ENCODE results near the gene MTO1.
A peak's percentile ranks its signal among the peaks of the same experiment; 100 is the strongest.

The MTO1 gene

DNA sequence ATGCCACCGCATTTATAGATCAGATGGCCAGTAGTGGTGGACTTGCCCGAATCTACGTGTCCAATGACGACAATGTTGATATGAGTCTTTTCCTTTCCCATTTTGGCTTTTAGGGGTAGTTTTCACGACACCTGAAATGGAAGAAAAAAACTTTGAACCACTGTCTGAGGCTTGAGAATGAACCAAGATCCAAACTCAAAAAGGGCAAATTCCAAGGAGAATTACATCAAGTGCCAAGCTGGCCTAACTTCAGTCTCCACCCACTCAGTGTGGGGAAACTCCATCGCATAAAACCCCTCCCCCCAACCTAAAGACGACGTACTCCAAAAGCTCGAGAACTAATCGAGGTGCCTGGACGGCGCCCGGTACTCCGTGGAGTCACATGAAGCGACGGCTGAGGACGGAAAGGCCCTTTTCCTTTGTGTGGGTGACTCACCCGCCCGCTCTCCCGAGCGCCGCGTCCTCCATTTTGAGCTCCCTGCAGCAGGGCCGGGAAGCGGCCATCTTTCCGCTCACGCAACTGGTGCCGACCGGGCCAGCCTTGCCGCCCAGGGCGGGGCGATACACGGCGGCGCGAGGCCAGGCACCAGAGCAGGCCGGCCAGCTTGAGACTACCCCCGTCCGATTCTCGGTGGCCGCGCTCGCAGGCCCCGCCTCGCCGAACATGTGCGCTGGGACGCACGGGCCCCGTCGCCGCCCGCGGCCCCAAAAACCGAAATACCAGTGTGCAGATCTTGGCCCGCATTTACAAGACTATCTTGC, 58.6 kb downstream of the MTO1 start:
- H3K27me3 ChIP-seq (ENCODE audit: insufficient read depth, low read length), result no peaks in the 10 kb centered on the region
- no peaks in the 10 kb centered on the region for H3K9me3 ChIP-seq (ENCODE audit: insufficient read depth, low read depth, low read length)
- peak overlapping the region; percentile 98 for H3K27ac ChIP-seq (ENCODE audit: low read length)
- H3K36me3 ChIP-seq (ENCODE audit: insufficient read depth, low read depth, low read length), result peaks cover 56% of the 10 kb centered on the region
- H3K9ac ChIP-seq (ENCODE audit: low read depth, low read length), result peak overlapping the region; percentile 100
- peaks cover 10% of the 10 kb centered on the region; the same call in 1 of the 2 replicates for H3K4me1 ChIP-seq (ENCODE audit: insufficient read depth, low read length)
- peak overlapping the region; percentile 96 for H3K4me3 ChIP-seq (ENCODE audit: low read length)

DNA sequence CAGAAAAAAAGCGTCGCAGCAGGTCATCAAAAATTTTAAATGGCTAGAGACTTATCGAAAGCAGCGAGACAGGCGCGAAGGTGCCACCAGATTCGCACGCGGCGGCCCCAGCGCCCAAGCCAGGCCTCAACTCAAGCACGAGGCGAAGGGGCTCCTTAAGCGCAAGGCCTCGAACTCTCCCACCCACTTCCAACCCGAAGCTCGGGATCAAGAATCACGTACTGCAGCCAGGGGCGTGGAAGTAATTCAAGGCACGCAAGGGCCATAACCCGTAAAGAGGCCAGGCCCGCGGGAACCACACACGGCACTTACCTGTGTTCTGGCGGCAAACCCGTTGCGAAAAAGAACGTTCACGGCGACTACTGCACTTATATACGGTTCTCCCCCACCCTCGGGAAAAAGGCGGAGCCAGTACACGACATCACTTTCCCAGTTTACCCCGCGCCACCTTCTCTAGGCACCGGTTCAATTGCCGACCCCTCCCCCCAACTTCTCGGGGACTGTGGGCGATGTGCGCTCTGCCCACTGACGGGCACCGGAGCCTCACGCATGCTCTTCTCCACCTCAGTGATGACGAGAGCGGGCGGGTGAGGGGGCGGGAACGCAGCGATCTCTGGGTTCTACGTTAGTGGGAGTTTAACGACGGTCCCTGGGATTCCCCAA, 59.3 kb downstream of the MTO1 start, which contains the start of gene EEF1A1:
Gene EEF1A1 (minus strand): TSS at position 345 of the 663 bp plus-strand sequence. CDS start 1,006 bp downstream, outside the sequence.
- Histone ChIP-seq H3K9ac (ENCODE audit: low read depth, low read length) (peak within 1 kb of the TSS; percentile 100), H3K36me3 (ENCODE audit: insufficient read depth, low read depth, low read length) (peaks cover 49% of the 10 kb centered on the region), H3K4me3 (ENCODE audit: low read length) (peak within 1 kb of the TSS; percentile 96), H3K4me1 (ENCODE audit: insufficient read depth, low read length) (peaks cover 10% of the 10 kb centered on the region; the same call in 1 of the 2 replicates), H3K27ac (ENCODE audit: low read length) (peak within 1 kb of the TSS; percentile 98), H3K9me3 (ENCODE audit: insufficient read depth, low read depth, low read length) (no peaks in the 10 kb centered on the region), H3K27me3 (ENCODE audit: insufficient read depth, low read length) (no peaks in the 10 kb centered on the region)

GRCh38 chr6:73521351-73521985, 59.9 kb downstream of the MTO1 start:
- peak overlapping the region; percentile 100 for H3K9ac ChIP-seq (ENCODE audit: low read depth, low read length)
- peaks cover 42% of the 10 kb centered on the region for H3K36me3 ChIP-seq (ENCODE audit: insufficient read depth, low read depth, low read length)
- no peaks in the 10 kb centered on the region for H3K27me3 ChIP-seq (ENCODE audit: insufficient read depth, low read length)
- H3K27ac ChIP-seq (ENCODE audit: low read length), result peak overlapping the region; percentile 83
- H3K9me3 ChIP-seq (ENCODE audit: insufficient read depth, low read depth, low read length), result no peaks in the 10 kb centered on the region
- peaks cover 10% of the 10 kb centered on the region; the same call in 1 of the 2 replicates for H3K4me1 ChIP-seq (ENCODE audit: insufficient read depth, low read length)
- H3K4me3 ChIP-seq (ENCODE audit: low read length), result peak overlapping the region; percentile 96

DNA sequence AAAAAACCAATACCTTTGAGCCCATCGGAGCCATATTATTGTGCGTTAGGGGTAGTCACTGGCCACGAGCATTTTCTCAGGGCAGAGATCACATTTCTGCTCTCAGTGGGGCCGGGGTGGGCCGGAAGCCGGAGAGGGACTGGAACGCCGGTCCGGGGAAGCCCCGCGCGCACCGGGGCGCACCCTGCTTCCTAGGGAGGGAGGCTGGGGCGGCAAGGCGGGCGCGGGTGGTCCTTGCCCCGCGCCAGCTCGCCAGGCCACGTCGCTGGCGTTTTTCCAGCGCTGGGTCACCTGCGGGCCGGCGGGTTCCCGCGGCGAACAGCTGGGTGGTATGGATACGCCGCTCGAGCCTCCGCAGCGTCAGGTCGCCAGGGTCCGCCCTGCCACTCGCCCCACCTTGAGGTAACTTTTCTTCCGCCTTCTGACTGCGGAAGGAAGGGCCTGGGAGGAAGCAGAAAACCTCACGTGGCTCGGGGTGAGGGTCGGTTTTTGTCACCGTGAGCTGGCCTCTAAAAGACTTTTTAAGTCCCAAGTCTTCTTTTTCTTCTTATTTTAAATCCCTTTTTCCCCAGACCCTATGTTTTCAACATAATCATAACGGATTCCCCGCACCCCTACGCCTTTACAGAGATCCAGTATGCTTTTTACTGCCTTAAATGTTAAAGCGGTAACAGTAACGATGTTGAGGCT, 62.0 kb downstream of the MTO1 start:
- H3K4me3 ChIP-seq (ENCODE audit: low read length), result peak overlapping the region; percentile 62
- H3K27me3 ChIP-seq (ENCODE audit: insufficient read depth, low read length), result no peaks in the 10 kb centered on the region
- H3K27ac ChIP-seq (ENCODE audit: low read length), result peak overlapping the region; percentile 39
- no peaks in the 10 kb centered on the region for H3K9me3 ChIP-seq (ENCODE audit: insufficient read depth, low read depth, low read length)
- H3K36me3 ChIP-seq (ENCODE audit: insufficient read depth, low read depth, low read length), result peaks cover 22% of the 10 kb centered on the region
- H3K9ac ChIP-seq (ENCODE audit: low read depth, low read length), result peak overlapping the region; percentile 80; the same call in 1 of the 2 replicates
- peaks cover 10% of the 10 kb centered on the region; the same call in 1 of the 2 replicates for H3K4me1 ChIP-seq (ENCODE audit: insufficient read depth, low read length)

- no peaks in the 10 kb centered on the region for H3K27me3 ChIP-seq (ENCODE audit: insufficient read depth, low read length)
- H3K4me1 ChIP-seq (ENCODE audit: insufficient read depth, low read length), result peaks cover 10% of the 10 kb centered on the region; the same call in 1 of the 2 replicates
- H3K9me3 ChIP-seq (ENCODE audit: insufficient read depth, low read depth, low read length), result no peaks in the 10 kb centered on the region
- H3K27ac ChIP-seq (ENCODE audit: low read length), result no peak overlapping the region
- no peak overlapping the region for H3K9ac ChIP-seq (ENCODE audit: low read depth, low read length)
- peaks cover under 1% of the 10 kb centered on the region; the same call in 1 of the 2 replicates for H3K36me3 ChIP-seq (ENCODE audit: insufficient read depth, low read depth, low read length)
- H3K4me3 ChIP-seq (ENCODE audit: low read length), result no peak overlapping the region
Observed at GRCh38 chr6:73525546-73526330, 64.2 kb downstream of the MTO1 start.

GRCh38 chr6:73528897-73529296, 67.4 kb downstream of the MTO1 start:
- H3K9ac ChIP-seq (ENCODE audit: low read depth, low read length), result no peak overlapping the region; the same call in 1 of the 2 replicates
- H3K9me3 ChIP-seq (ENCODE audit: insufficient read depth, low read depth, low read length), result no peaks in the 10 kb centered on the region
- no peak overlapping the region for H3K27ac ChIP-seq (ENCODE audit: low read length)
- peaks cover 4% of the 10 kb centered on the region; the same call in 1 of the 2 replicates for H3K4me1 ChIP-seq (ENCODE audit: insufficient read depth, low read length)
- no peaks in the 10 kb centered on the region for H3K27me3 ChIP-seq (ENCODE audit: insufficient read depth, low read length)
- H3K36me3 ChIP-seq (ENCODE audit: insufficient read depth, low read depth, low read length), result no peaks in the 10 kb centered on the region
- H3K4me3 ChIP-seq (ENCODE audit: low read length), result no peak overlapping the region

- no peak overlapping the region for H3K4me3 ChIP-seq (ENCODE audit: low read length)
- H3K27ac ChIP-seq (ENCODE audit: low read length), result no peak overlapping the region
- H3K9ac ChIP-seq (ENCODE audit: low read depth, low read length), result no peak overlapping the region
Observed at GRCh38 chr6:73532293-73532692, 70.8 kb downstream of the MTO1 start.

GRCh38 chr6:73534628-73535027, 73.1 kb downstream of the MTO1 start:
- H3K27ac ChIP-seq (ENCODE audit: low read length), result no peak overlapping the region

More at GRCh38 chr6:73532293-73532692, 70.8 kb downstream of the MTO1 start:
- Histone ChIP-seq H3K9me3 (ENCODE audit: insufficient read depth, low read depth, low read length) (no peaks in the 10 kb centered on the region), H3K36me3 (ENCODE audit: insufficient read depth, low read depth, low read length) (no peaks in the 10 kb centered on the region), H3K4me1 (ENCODE audit: insufficient read depth, low read length) (no peaks in the 10 kb centered on the region), H3K27me3 (ENCODE audit: insufficient read depth, low read length) (no peaks in the 10 kb centered on the region)

GRCh38 chr6:73537677-73538076, 76.1 kb downstream of the MTO1 start:
- Histone ChIP-seq H3K9ac (ENCODE audit: low read depth, low read length) (no peak overlapping the region), H3K9me3 (ENCODE audit: insufficient read depth, low read depth, low read length) (no peaks in the 10 kb centered on the region), H3K4me1 (ENCODE audit: insufficient read depth, low read length) (no peaks in the 10 kb centered on the region), H3K27me3 (ENCODE audit: insufficient read depth, low read length) (no peaks in the 10 kb centered on the region), H3K4me3 (ENCODE audit: low read length) (no peak overlapping the region), H3K36me3 (ENCODE audit: insufficient read depth, low read depth, low read length) (no peaks in the 10 kb centered on the region), H3K27ac (ENCODE audit: low read length) (no peak overlapping the region)

More at GRCh38 chr6:73534628-73535027, 73.1 kb downstream of the MTO1 start:
- Histone ChIP-seq H3K27me3 (ENCODE audit: insufficient read depth, low read length) (no peaks in the 10 kb centered on the region), H3K4me3 (ENCODE audit: low read length) (no peak overlapping the region), H3K4me1 (ENCODE audit: insufficient read depth, low read length) (no peaks in the 10 kb centered on the region), H3K9me3 (ENCODE audit: insufficient read depth, low read depth, low read length) (no peaks in the 10 kb centered on the region), H3K36me3 (ENCODE audit: insufficient read depth, low read depth, low read length) (no peaks in the 10 kb centered on the region), H3K9ac (ENCODE audit: low read depth, low read length) (no peak overlapping the region)

DNA sequence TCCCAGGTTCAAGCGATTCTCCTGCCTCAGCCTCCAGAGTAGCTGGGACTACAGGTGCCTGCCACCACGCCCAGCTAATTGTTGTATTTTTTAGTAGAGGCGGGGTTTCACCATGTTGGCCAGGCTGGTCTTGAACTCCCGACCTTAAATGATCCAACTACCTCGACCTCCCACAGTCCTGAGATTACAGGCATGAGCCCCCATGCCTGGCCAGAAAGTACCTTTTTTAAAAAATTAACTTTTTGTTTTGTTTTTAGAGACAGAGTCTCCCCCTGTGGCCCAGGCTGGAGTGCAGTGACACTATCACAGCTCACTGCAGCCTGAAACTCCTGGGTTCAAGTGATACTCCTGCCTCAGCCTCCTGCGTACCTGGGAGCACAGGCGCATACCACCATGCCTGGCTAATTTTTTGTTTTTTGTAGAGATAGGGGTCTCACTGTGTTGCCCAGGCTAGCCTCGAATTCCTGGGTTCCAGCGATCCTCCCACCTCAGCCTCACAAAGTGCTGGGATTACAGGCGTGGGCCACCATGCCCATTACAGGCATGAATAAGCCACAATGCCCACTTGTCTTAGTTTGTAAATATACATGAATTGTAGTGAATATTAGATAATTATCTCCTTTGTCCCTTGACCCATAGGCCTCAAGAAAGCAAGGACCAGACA, 76.7 kb downstream of the MTO1 start:
- no peak overlapping the region for H3K9ac ChIP-seq (ENCODE audit: low read depth, low read length)
- no peaks in the 10 kb centered on the region for H3K9me3 ChIP-seq (ENCODE audit: insufficient read depth, low read depth, low read length)
- H3K27me3 ChIP-seq (ENCODE audit: insufficient read depth, low read length), result no peaks in the 10 kb centered on the region
- no peaks in the 10 kb centered on the region for H3K4me1 ChIP-seq (ENCODE audit: insufficient read depth, low read length)
- H3K36me3 ChIP-seq (ENCODE audit: insufficient read depth, low read depth, low read length), result no peaks in the 10 kb centered on the region
- no peak overlapping the region for H3K27ac ChIP-seq (ENCODE audit: low read length)
- H3K4me3 ChIP-seq (ENCODE audit: low read length), result no peak overlapping the region

Data from iPS-20b (cell line).